GM12801 (cell line): Measurements from ENCODE around the gene SCP2.

Source experiments
- CTCF ChIP-seq: IDR thresholded peaks from one replicate; pipeline ENCODE4 v1.5.1; 2011; ENCODE audit warnings: control low read depth; ENCODE audit not compliant: insufficient read length; ENCODE audit errors: extremely low read depth

The SCP2 gene

DNA sequence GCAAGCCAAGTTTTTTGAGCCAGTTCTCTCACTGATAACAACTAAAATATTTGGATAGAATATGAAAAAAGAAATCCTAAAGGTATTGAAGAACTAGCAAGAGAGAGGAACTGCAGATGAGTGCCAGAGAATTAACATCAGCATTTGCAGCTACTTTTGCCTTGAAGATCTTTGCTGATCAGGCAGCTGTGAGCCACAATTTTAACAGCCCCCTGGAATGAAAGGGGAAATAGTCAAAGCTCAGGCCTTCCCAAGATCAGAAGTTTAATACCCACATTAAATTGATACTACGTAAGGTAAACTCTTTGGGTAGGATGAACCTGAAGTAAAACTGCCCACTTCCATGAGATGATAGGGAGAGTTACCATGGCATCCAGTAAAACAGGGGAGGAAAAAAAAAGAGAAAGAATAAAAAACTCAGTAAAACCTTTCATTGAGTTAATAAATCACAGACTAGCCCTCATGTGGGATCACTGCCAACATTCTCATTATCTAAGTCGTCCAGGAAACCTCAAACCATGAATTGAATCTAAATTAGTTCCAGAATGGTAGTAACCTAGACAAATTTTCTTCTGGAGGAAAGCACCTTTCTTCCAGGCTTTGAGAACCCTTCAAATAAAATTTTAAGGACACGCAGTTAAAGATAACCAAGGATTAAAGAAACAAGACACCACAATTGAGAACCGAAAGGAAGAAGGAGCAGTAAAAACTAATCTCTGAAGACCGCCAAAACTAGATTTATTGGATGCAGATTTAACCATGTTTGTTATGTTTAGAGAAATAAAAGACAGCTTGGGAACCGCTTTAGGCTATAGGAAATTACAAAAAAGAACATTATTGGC is 28.3 kb downstream of the SCP2 start:
- no peak for TF ChIP-seq CTCF

GRCh38 chr1:52963101-52963500 is 36.0 kb downstream of the SCP2 start:
- no peak for TF ChIP-seq CTCF

DNA sequence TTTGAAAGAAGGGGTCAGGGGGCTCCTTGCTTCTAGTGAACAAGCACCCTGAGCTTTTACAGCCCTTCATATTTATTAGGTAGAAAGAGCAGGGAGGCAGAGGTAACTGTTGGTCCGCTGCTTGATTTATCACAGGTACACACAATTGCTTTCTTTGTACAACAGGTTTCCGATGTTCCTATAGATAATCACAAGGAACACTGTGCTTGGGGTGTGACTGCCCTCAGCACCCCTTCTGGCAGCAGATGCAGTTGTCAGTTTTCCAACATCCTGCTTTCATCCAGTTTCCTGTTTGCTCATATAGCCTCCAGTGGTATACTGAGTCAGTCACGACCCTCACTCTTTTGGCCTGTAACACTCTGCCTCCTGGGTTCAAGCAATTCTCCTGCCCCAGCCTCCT is 40.6 kb downstream of the SCP2 start:
- TF ChIP-seq CTCF, result no peak

DNA sequence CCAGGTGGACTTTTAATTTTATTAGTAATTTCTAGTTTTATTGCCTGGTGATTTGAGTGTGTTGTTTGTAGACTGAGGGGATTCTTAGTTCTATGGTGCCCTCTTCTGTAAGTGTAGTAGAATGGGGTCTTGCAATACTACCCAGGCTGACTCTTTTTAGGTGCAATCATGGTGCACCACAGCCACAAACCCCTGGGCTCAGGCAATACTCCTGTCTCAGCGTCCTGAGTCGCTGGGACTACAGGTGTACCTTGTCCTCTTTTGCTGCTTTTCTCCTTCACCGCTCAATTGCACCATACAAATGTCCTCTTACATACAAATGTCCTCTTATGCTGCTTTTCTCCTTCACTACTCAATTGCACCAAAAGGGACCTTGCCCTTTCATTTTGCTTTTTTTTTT is 43.1 kb downstream of the SCP2 start:
- no peak for TF ChIP-seq CTCF

GRCh38 chr1:52973841-52974240 is 46.8 kb downstream of the SCP2 start:
- no peak for TF ChIP-seq CTCF

- TF ChIP-seq CTCF, result no peak
Measured at GRCh38 chr1:52976183-52977035, 49.3 kb downstream of the SCP2 start.

DNA sequence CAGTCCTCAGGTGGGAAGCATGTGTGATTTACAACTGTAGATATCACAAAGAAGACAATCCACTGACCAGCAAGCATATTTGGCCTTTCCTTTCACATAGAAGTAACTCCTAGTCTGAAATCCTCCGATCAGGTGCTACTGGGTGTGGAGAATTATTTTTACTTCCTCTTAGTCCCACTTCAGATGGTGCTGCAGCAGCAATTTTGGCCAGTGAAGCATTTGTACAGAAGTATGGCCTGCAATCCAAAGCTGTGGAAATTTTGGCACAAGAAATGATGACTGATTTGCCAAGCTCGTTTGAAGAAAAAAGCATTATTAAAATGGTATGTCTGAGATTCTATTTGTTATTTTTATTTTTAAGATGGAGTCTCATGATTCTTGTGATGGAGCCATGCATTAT is 51.0 kb downstream of the SCP2 start:
- TF ChIP-seq CTCF, result no peak
